GM18498 (cell line): Measurements from ENCODE around the gene FOXD4L1.
"Not testable (repeated sequence)": the region's sequence is repeated elsewhere in the genome, so short reads cannot be mapped to it uniquely, and the experiment has no call there.

Experiments
- ATAC-seq: cut with Tn5 transposase; IDR thresholded peaks from one replicate; pipeline ENCODE4 v1.9.1; 2021; ENCODE audit warnings: mild to moderate bottlenecking, moderate library complexity; ENCODE audit not compliant: unreplicated experiment

Gene FOXD4L1

DNA sequence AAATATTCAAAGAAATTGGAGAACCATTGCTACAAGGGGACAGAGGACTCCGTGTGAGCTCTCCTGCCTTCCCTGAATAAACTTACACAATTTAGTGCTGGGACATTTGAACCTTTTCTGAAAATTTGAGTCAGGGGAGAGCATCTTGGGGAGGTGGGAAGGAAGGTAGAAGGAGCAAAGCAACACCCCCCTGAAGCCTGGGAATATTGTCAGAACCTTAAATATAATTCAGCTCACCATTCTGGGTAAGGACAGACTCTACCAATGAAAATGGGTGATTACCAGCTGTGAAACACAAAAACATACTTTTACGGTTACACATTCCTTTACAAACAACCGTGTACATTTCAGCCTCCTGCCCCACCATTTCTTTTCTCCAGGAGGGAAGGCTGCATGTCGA, at the start of gene FOXD4L1:
Gene FOXD4L1, plus strand, starts transcription at position 301 of the 400 bp plus-strand sequence. CDS start 592 bp downstream, outside the sequence.
- ATAC-seq = not testable (repeated sequence)

DNA sequence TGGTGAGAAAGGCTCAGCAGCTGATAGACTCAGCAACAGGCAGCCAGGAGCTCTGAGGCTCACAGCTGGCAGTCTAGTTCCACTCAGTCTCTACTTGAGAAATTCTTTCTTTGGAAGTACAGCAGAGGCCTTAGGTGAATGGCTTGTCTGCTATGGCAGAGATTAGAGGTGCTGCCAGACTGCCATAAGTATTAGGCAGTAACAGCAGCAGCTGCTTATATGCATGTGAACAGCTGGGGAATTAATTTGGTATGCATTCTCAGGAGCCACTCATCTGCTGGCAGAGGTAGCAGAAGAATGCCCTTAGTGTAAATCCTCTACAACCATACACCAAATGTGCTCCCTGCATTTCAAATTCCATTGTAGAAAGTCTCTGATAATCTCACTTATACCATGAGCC, 32.7 kb upstream of the FOXD4L1 start:
- not testable (repeated sequence) for ATAC-seq

DNA sequence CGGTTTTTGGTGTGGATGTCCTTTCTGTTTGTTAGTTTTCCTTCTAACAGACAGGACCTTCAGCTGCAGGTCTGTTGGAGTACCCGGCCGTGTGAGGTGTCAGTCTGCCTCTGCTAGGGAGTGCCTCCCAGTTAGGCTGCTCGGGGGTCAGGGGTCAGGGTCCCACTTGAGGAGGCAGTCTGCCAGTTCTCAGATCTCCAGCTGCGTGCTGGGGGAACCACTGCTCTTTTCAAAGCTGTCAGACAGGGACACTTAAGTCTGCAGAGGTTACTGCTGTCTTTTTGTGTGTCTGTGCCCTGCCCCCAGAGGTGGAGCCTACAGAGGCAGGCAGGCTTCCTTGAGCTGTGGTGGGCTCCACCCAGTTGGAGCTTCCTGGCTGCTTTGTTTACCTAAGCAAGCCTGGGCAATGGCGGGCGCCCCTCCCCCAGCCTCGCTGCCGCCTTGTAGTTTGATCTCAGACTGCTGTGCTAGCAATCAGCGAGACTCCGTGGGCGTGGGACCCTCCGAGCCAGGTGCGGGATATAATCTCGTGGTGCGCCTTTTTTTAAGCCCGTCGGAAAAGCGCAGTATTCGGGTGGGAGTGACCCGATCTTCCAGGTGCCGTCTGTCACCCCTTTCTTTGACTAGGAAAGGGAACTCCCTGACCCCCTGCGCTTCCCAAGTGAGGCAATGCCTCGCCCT, 21.6 kb upstream of the FOXD4L1 start:
- not testable (repeated sequence) for ATAC-seq

DNA sequence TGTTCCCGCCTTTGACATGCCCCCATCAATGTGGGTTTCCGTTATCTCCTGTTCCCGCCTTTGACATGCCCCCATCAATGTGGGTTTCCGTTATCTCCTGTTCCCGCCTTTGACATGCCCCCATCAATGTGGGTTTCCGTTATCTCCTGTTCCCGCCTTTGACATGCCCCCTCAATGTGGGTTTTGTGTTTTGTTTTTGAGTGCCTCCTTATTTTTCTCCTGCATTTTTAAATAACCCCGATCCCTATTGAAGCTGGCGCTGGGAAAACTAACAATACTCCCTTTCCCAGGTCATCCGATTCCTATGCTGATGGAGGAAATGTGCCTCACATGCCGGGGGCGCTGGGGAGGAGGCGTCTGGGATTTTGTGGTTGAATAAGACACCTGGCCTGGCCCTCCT, 1.9 kb upstream of the FOXD4L1 start:
- not testable (repeated sequence) for ATAC-seq

DNA sequence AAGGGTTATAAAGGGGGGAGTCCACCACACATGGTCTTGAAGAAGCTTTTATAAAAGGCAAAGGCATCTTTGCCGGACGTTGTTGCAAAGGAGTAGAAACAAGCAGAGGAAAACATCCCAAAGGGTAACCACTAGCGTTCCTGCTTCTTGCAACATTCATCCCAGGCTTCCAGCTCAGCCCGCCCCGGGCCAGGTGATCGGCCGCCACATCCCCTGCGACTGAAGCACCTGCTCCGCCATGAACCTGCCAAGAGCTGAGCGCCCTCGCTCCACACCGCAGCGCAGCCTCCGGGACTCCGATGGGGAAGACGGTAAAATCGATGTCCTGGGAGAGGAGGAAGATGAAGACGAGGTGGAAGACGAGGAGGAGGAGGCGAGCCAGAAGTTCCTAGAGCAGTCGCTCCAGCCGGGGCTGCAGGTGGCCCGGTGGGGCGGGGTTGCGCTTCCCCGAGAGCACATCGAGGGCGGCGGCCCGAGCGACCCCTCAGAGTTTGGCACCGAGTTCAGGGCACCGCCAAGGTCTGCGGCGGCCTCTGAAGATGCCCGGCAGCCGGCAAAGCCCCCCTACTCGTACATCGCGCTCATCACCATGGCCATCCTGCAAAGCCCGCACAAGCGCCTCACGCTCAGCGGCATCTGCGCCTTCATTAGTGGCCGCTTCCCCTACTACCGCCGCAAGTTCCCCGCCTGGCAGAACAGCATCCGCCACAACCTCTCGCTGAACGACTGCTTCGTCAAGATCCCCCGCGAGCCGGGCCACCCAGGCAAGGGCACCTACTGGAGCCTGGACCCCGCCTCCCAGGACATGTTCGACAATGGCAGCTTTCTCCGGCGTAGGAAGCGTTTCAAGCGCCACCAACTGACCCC, 787 bp downstream of the FOXD4L1 start:
- not testable (repeated sequence) for ATAC-seq

- not testable (repeated sequence) for ATAC-seq
Observed at GRCh38 chr2:113499886-113500722, 1.6 kb downstream of the FOXD4L1 start.

- ATAC-seq = not testable (repeated sequence)
Observed at GRCh38 chr2:113500723-113501038, 2.2 kb downstream of the FOXD4L1 start.

- not testable (repeated sequence) for ATAC-seq
Observed at GRCh38 chr2:113502216-113503093, 4.0 kb downstream of the FOXD4L1 start.

DNA sequence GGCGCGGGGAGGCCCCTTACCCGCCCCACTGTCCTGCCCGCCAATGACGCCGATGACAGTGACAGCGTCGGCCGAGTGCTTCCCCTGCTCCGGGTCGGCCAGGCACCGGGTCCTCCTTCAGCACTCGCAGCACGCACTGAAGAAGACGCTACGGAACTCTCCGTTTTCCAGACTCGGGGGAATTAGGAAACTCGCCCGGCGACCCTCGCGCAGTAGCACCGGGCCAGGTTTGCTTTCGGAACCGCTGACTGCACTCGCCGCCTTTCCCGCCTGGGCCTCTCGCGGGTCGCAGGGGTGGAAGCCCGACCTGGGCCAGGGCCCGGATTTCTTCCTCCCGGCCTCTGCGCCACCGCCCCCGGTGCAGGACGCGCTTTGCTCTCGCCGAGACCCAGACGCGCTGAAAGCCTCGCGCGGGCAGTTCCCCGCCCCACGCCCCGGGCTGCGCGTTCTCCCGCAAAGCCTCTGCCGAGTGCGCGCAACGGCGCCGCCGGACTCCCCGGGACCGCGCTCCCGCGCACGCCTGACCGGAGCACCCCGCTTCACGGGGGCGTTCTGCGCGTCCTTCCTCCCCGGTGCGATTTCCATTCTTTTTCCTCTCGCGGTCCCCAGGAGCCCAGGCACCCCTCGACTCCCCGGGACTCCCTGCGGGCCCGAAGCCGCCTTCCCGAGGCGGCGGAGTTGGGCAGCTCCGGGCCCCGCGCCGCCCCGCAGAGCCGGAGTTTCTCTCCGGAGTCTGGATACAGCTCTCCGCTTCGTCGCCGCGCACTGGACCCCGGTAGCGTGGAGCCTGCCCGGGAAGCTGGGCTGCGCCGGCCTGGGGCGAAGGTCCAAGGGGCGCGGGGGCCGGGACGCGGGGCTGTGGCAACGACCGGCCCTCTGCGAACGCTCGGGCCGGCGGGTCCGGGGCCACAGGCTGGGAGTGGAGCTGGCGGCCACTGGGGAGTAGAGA, 4.9 kb downstream of the FOXD4L1 start:
- not testable (repeated sequence) for ATAC-seq

GRCh38 chr2:113504081-113504480, 5.6 kb downstream of the FOXD4L1 start:
- not testable (repeated sequence) for ATAC-seq

DNA sequence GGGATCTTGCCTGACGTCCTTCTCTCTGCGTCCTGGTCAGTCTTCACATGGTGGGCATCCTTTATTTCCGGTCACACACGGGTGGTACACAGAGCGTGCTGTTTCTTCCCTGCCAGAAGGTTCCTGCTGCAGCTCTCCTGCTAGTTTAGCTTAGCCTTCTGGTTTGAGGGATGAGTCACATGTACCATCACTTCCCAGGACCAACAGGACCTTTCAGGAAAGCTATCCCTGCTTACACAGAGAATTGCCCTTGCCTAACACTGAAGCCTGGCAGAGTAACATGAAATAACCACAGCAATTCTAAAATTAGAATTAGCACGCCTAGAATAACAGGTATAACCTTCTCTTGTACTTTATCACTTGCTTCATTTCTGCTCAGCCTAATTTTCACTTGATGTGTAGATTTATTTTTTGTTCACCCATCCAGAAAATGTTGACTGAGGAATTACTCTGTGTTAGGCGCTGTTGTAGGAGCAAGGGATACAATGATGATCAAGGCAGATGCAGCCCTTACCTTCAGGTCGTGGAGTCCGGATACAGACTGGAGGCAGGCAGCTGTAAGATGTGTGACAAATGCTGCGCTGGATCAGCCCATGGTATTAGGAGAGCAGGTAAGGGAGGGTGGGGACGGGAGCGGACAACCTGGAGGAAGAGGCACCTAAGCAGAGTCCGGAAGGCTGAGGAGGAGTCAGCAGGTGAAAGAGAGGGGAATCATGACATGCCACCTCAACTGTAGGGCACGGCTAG, 9.1 kb downstream of the FOXD4L1 start:
- ATAC-seq = not testable (repeated sequence)

- not testable (repeated sequence) for ATAC-seq
Observed at GRCh38 chr2:113508187-113508586, 9.7 kb downstream of the FOXD4L1 start.

GRCh38 chr2:113510913-113511312, 12.4 kb downstream of the FOXD4L1 start:
- not testable (repeated sequence) for ATAC-seq

DNA sequence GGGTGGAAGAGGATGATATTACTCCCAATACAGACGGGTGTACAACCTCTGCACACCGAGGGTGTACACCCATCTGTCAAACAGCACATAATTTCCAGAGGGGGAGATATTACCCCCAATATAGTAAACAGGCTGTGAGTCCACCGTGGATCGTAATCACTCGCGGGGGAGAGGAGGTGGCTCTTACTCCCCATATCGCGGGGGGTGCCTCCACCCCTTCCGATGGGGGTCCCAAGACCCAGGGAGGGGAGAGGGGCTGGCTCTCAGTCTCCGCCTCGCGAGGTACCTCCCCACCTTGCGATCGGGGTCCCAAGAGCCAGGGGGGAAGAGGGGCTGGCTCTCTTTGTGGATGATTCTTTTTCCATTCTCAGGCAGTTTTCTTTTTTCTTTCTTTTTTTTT, 13.4 kb downstream of the FOXD4L1 start:
- ATAC-seq = not testable (repeated sequence)

DNA sequence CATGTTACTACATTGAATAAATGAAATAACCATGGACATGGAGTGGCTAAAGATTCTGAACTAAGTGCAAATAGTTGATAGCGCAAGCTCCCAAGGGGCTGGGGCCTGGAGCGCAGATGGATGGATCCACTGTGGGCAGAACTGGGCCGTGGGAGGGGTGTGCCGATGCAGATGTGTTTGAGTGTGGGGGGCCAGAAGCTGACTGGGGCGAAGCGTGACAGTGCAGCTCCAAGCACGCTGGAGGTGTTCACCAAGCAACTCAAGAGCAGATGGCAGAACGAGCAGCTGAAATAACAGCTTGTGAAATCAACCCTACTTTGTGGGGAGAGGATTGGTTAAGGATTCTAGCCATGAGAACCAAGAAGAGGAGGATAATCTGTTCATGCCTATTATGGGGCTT, 17.0 kb downstream of the FOXD4L1 start:
- ATAC-seq = not testable (repeated sequence)

DNA sequence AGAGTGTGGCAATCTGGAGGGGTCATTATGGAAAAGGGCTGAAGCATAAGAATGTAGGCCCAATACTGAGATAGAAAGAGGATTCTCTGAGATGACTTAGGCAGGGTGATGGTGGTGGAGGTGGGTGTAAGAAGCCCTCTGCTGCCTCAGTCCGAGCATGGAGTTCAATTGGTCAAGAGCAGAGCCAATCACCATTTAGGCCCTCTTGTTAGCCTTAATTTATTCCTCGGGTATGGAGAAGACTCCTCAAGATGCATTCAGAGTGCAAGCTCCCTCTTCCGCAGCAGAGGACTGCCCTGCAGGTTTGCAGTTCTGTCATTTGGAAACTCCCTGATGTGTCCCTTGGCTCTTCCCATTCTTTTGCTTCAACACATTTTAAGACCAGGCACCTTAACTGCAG, 17.5 kb downstream of the FOXD4L1 start:
- ATAC-seq = not testable (repeated sequence)

DNA sequence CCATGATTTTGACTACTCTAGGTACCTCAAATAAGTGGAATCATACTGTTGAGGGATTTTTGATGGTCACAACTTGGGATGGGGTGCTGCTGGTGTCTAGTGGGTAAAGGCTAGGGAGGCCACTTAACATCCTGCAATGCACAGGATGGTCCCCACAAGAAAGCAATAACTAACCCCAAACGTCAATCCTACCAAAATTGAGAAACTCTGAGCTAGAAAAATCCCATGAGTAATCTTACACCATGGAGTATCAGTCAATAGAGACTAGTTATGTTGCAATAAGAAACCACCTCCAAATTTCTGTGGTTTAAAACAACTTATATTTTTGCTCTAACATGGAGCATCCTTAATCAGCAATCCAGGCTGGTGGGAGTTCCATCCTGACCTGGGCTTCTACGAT, 18.6 kb downstream of the FOXD4L1 start:
- not testable (repeated sequence) for ATAC-seq

DNA sequence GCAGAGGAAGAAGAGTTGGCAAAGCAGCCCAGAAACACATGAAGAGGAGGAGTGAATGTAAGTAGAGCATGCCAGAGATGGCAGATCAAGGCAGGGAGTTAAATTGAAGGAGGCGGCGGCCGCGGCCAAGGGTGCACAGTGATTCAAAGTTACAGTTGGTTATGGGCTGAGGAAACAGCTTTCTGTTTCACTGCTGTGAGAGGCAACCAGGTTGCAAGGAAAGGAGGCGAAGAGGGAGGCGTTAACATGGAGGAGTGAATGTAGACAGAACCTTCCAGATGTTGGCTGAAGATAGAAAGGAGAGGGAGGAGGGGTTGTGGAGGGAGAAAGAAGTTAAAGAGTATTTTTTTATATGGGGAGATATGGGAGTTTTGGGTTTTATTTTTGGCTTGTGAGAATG, 22.4 kb downstream of the FOXD4L1 start:
- ATAC-seq = not testable (repeated sequence)
